SK-N-SH treated with all-trans-retinoic acid at 6 μM for 48 hours (cell line): ENCODE data around the gene VAC14.
A peak's percentile ranks its signal among the peaks of the same experiment; 100 is the strongest.

ENCODE experiments used
- ATAC-seq: fragments of 200-7000 bp; cut with Tn5 transposase; 3 replicates; pipeline ENCODE4 v1.9.1; 2020; ENCODE audit warnings: mild to moderate bottlenecking, moderate library complexity
- ARNTL ChIP-seq: fragments of 450-650 bp; formaldehyde crosslinking; IDR thresholded peaks from 2 replicates; pipeline ENCODE4 v1.5.0; 2020; ENCODE audit warnings: low read depth, mild to moderate bottlenecking, moderate library complexity, borderline replicate concordance
- BACH2 ChIP-seq: fragments of 250-450 bp; sonication (Bioruptor Pico); IDR thresholded peaks from 2 replicates; pipeline ENCODE4 v1.9.0; 2021; ENCODE audit warnings: mild to moderate bottlenecking, borderline replicate concordance
- CREB5 ChIP-seq: fragments of 250-450 bp; sonication (Bioruptor Pico); IDR thresholded peaks from 2 replicates; pipeline ENCODE4 v1.5.1; 2020; ENCODE audit warnings: low read depth, mild to moderate bottlenecking, moderate library complexity
- CSDC2 ChIP-seq: fragments of 250-450 bp; sonication (Bioruptor Pico); IDR thresholded peaks from 2 replicates; pipeline ENCODE4 v1.5.0; 2020; ENCODE audit warnings: mild to moderate bottlenecking, moderate library complexity
- CSRNP3 ChIP-seq: fragments of 250-450 bp; sonication (Bioruptor Pico); IDR thresholded peaks from 2 replicates; pipeline ENCODE4 v1.5.1; 2021; ENCODE audit warnings: mild to moderate bottlenecking, moderate library complexity
- ESRRG ChIP-seq: fragments of 250-450 bp; sonication (Bioruptor Pico); IDR thresholded peaks from 2 replicates; pipeline ENCODE4 v1.6.1; 2021; ENCODE audit warnings: mild to moderate bottlenecking
- GLIS3 ChIP-seq: fragments of 250-450 bp; sonication (Bioruptor Pico); IDR thresholded peaks from 2 replicates; pipeline ENCODE4 v1.5.0; 2020; ENCODE audit warnings: mild to moderate bottlenecking, moderate library complexity
- ISL1 ChIP-seq: fragments of 250-450 bp; sonication (Bioruptor Pico); IDR thresholded peaks from 2 replicates; pipeline ENCODE4 v2.1.2; 2022; ENCODE audit warnings: mild to moderate bottlenecking, moderate library complexity
- OSR1 ChIP-seq: fragments of 250-450 bp; sonication (Bioruptor Pico); IDR thresholded peaks from 2 replicates; pipeline ENCODE4 v1.8.0; 2022; ENCODE audit warnings: moderate library complexity, mild to moderate bottlenecking, inconsistent platforms
- PATZ1 ChIP-seq: fragments of 250-450 bp; sonication (Bioruptor Pico); IDR thresholded peaks from 2 replicates; pipeline ENCODE4 v1.8.0; 2020; ENCODE audit warnings: mild to moderate bottlenecking, moderate library complexity, borderline replicate concordance
- PPARA ChIP-seq: fragments of 250-450 bp; sonication (Bioruptor Pico); IDR thresholded peaks from 2 replicates; pipeline ENCODE4 v1.5.0; 2020; ENCODE audit warnings: mild to moderate bottlenecking, borderline replicate concordance
- RARB ChIP-seq: fragments of 250-450 bp; sonication (Bioruptor Pico); IDR thresholded peaks from 2 replicates; pipeline ENCODE4 v1.8.0; 2021; ENCODE audit warnings: mild to moderate bottlenecking, moderate library complexity
- SNAI2 ChIP-seq: fragments of 250-450 bp; sonication (Bioruptor Pico); IDR thresholded peaks from 2 replicates; pipeline ENCODE4 v1.5.0; 2020; ENCODE audit warnings: mild to moderate bottlenecking, moderate library complexity
- TCF4 ChIP-seq: fragments of 250-450 bp; sonication (Bioruptor Pico); IDR thresholded peaks from 2 replicates; pipeline ENCODE4 v1.8.0; 2021; ENCODE audit warnings: mild to moderate bottlenecking, moderate library complexity, borderline replicate concordance
- TOX ChIP-seq: fragments of 250-450 bp; sonication (Bioruptor Pico); IDR thresholded peaks from 2 replicates; pipeline ENCODE4 v1.8.0; 2021; ENCODE audit warnings: mild to moderate bottlenecking, moderate library complexity, borderline replicate concordance
- ZC3H10 ChIP-seq: fragments of 250-450 bp; sonication (Bioruptor Pico); IDR thresholded peaks from 2 replicates; pipeline ENCODE4 v1.5.1; 2021; ENCODE audit warnings: mild to moderate bottlenecking, moderate library complexity
- ZFP3 ChIP-seq: fragments of 250-450 bp; sonication (Bioruptor Pico); IDR thresholded peaks from 2 replicates; pipeline ENCODE4 v1.5.0; 2020; ENCODE audit warnings: mild to moderate bottlenecking, moderate library complexity
- ZNF565 ChIP-seq: fragments of 450-650 bp; formaldehyde crosslinking; conservative IDR thresholded peaks from 2 replicates; pipeline ENCODE4 v1.5.0; 2020; ENCODE audit warnings: low read depth, mild to moderate bottlenecking, moderate library complexity
- ZNF70 ChIP-seq: fragments of 450-650 bp; formaldehyde crosslinking; IDR thresholded peaks from 2 replicates; pipeline ENCODE4 v1.5.0; 2020; ENCODE audit warnings: mild to moderate bottlenecking, moderate library complexity
- ZNF8 ChIP-seq: fragments of 450-650 bp; formaldehyde crosslinking; IDR thresholded peaks from 2 replicates; pipeline ENCODE4 v1.5.0; 2020; ENCODE audit warnings: mild to moderate bottlenecking, moderate library complexity
- TF ChIP-seq, protein P1 (sequence below): fragments of 250-450 bp; sonication (Bioruptor Pico); IDR thresholded peaks from 2 replicates; pipeline ENCODE4 v1.5.0; 2020; ENCODE audit warnings: mild to moderate bottlenecking, moderate library complexity
- TF ChIP-seq, protein P2 (sequence below): fragments of 250-450 bp; sonication (Bioruptor Pico); IDR thresholded peaks from 2 replicates; pipeline ENCODE4 v1.8.0; 2021; ENCODE audit warnings: low read depth, mild to moderate bottlenecking, moderate library complexity, borderline replicate concordance

The VAC14 gene

GRCh38 chr16:70739389-70739788, 61.6 kb downstream of the VAC14 start:
- TF ChIP-seq PPARA (CRISPR knock-in tag), result no peak
- TF ChIP-seq ISL1, result no peak
- TF ChIP-seq ZNF70 (CRISPR knock-in tag), result no peak
- TF ChIP-seq TCF4, result no peak
- TF ChIP-seq RARB, result no peak
- no peak for TF ChIP-seq ARNTL (CRISPR knock-in tag)
- no peak for TF ChIP-seq PATZ1 (CRISPR knock-in tag)
- TF ChIP-seq ZFP3, result no peak
- no peak for TF ChIP-seq CREB5 (CRISPR knock-in tag)
- TF ChIP-seq, protein P1, sequence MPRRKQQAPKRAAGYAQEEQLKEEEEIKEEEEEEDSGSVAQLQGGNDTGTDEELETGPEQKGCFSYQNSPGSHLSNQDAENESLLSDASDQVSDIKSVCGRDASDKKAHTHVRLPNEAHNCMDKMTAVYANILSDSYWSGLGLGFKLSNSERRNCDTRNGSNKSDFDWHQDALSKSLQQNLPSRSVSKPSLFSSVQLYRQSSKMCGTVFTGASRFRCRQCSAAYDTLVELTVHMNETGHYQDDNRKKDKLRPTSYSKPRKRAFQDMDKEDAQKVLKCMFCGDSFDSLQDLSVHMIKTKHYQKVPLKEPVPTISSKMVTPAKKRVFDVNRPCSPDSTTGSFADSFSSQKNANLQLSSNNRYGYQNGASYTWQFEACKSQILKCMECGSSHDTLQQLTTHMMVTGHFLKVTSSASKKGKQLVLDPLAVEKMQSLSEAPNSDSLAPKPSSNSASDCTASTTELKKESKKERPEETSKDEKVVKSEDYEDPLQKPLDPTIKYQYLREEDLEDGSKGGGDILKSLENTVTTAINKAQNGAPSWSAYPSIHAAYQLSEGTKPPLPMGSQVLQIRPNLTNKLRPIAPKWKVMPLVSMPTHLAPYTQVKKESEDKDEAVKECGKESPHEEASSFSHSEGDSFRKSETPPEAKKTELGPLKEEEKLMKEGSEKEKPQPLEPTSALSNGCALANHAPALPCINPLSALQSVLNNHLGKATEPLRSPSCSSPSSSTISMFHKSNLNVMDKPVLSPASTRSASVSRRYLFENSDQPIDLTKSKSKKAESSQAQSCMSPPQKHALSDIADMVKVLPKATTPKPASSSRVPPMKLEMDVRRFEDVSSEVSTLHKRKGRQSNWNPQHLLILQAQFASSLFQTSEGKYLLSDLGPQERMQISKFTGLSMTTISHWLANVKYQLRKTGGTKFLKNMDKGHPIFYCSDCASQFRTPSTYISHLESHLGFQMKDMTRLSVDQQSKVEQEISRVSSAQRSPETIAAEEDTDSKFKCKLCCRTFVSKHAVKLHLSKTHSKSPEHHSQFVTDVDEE, result no peak
- no peak for ATAC-seq

- peak; percentile 86 for ATAC-seq
These were observed 62.6 kb downstream of the VAC14 start for GRCh38 chr16:70738083-70738977.

GRCh38 chr16:70737377-70738082, 63.4 kb downstream of the VAC14 start:
- ATAC-seq, result peak; percentile 80
- TF ChIP-seq ZC3H10 (no peak), ISL1 (no peak), PATZ1 (CRISPR knock-in tag) (no peak), OSR1 (no peak), BACH2 (no peak), ZNF8 (no peak), CSDC2 (CRISPR knock-in tag) (no peak), CSRNP3 (CRISPR knock-in tag) (no peak), ARNTL (CRISPR knock-in tag) (no peak), ZNF70 (CRISPR knock-in tag) (0 out of 2 replicates have a peak, but pooled peaks have one; percentile 4), ZFP3 (no peak), TCF4 (peak; percentile 94), ZNF565 (no peak), TOX (CRISPR knock-in tag) (no peak), SNAI2 (CRISPR knock-in tag) (no peak), GLIS3 (CRISPR knock-in tag) (no peak), RARB (no peak), ESRRG (no peak)
- TF ChIP-seq, protein P1, result peak; percentile 61
- TF ChIP-seq, protein P2, sequence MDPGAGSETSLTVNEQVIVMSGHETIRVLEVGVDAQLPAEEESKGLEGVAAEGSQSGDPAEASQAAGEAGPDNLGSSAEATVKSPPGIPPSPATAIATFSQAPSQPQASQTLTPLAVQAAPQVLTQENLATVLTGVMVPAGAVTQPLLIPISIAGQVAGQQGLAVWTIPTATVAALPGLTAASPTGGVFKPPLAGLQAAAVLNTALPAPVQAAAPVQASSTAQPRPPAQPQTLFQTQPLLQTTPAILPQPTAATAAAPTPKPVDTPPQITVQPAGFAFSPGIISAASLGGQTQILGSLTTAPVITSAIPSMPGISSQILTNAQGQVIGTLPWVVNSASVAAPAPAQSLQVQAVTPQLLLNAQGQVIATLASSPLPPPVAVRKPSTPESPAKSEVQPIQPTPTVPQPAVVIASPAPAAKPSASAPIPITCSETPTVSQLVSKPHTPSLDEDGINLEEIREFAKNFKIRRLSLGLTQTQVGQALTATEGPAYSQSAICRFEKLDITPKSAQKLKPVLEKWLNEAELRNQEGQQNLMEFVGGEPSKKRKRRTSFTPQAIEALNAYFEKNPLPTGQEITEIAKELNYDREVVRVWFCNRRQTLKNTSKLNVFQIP (CRISPR knock-in tag), result no peak

More at GRCh38 chr16:70738083-70738977, 62.6 kb downstream of the VAC14 start:
- no peak for TF ChIP-seq GLIS3 (CRISPR knock-in tag)
